IMR-90 (cell line): ENCODE data around the gene GUCY1B1. TPM values are rescaled to one million over a fixed set of nuclear protein-coding genes. Genes with fewer than 3 reads are reported as not detected.

Source experiments
- ATAC-seq: fragments of 200-7000 bp; cut with Tn5 transposase; 2 replicates; pipeline ENCODE4 v1.9.1; 2020; ENCODE audit warnings: low read depth, mild to moderate bottlenecking, moderate library complexity
- BruUV-seq: library from RNA; stranded (reverse); fragments of 400-500 nt; replicated peaks from 2 replicates; lab custom pipeline; 2021; lab: Mats Ljungman, UMichigan
- CTCF ChIA-PET: fragments of 300-600 bp; formaldehyde crosslinking; extraction: SDS; loops from one replicate; lab custom pipeline; 2021; ENCODE audit warnings: antibody characterized with exemption; lab: Yijun Ruan, JAX
- POLR2A ChIA-PET: fragments of 300-600 bp; sonication (Branson Sonifier 250); formaldehyde crosslinking; loops from one replicate; lab custom pipeline; 2022; ENCODE audit warnings: antibody characterized with exemption; ENCODE audit not compliant: unreplicated experiment; lab: Charles Lee
- DNase-seq: peaks from one replicate; pipeline ENCODE4 v3.0.0; 2013
- H2AFZ ChIP-seq: replicated peaks from 2 replicates; pipeline ENCODE3; 2013; ENCODE audit warnings: low read length, mild to moderate bottlenecking; ENCODE audit not compliant: poor library complexity
- H2AK5ac ChIP-seq: 2 replicates; pipeline ENCODE4 v1.6.1; 2013; ENCODE audit warnings: low read depth, low read length, inconsistent platforms
- H2AK9ac ChIP-seq: replicated peaks from 2 replicates; pipeline ENCODE3; 2013; ENCODE audit warnings: mild to moderate bottlenecking, low read depth, low read length, moderate library complexity; ENCODE audit not compliant: poor library complexity
- H2BK120ac ChIP-seq: 2 replicates; pipeline ENCODE4 v1.6.1; 2013; ENCODE audit warnings: low read depth, low read length, inconsistent platforms
- H2BK15ac ChIP-seq: 3 replicates; pipeline ENCODE4 v1.6.1; 2013; ENCODE audit warnings: low read depth, low read length, inconsistent platforms
- H2BK20ac ChIP-seq: 2 replicates; pipeline ENCODE4 v1.6.1; 2013; ENCODE audit warnings: low read depth, mild to moderate bottlenecking, inconsistent platforms, low read length, moderate library complexity
- H2BK5ac ChIP-seq: 2 replicates; pipeline ENCODE4 v1.6.1; 2013; ENCODE audit warnings: mild to moderate bottlenecking, low read depth, low read length, inconsistent platforms; ENCODE audit not compliant: poor library complexity, severe bottlenecking
- H3K14ac ChIP-seq: replicated peaks from 2 replicates; pipeline ENCODE4 v1.6.1; 2013; ENCODE audit warnings: low read depth, low read length, inconsistent platforms
- H3K18ac ChIP-seq: 2 replicates; pipeline ENCODE4 v1.6.1; 2013; ENCODE audit warnings: low read depth, low read length, control low read depth
- H3K23ac ChIP-seq: 2 replicates; pipeline ENCODE4 v1.6.1; 2013; ENCODE audit warnings: low read depth, low read length, inconsistent platforms
- H3K27ac ChIP-seq: 2 replicates; pipeline ENCODE4 v1.5.1; 2013; ENCODE audit warnings: mild to moderate bottlenecking, control low read depth, low read length; ENCODE audit not compliant: insufficient read depth
- H3K27me3 ChIP-seq: 2 replicates; pipeline ENCODE4 v1.6.1; 2013; ENCODE audit warnings: low read length; ENCODE audit not compliant: control insufficient read depth, insufficient read depth
- H3K36me3 ChIP-seq: 2 replicates; pipeline ENCODE4 v1.6.1; 2013; ENCODE audit warnings: low read length, mixed read lengths; ENCODE audit not compliant: control insufficient read depth, insufficient read depth
- H3K4ac ChIP-seq: 2 replicates; pipeline ENCODE4 v1.6.1; 2013; ENCODE audit warnings: low read depth, low read length, inconsistent platforms
- H3K4me1 ChIP-seq: 2 replicates; pipeline ENCODE4 v1.6.1; 2013; ENCODE audit warnings: low read length, mixed read lengths; ENCODE audit not compliant: control insufficient read depth, insufficient read depth
- H3K4me2 ChIP-seq: 2 replicates; pipeline ENCODE4 v1.6.1; 2013; ENCODE audit warnings: low read depth, mild to moderate bottlenecking, control low read depth, low read length, moderate library complexity
- H3K4me3 ChIP-seq: 2 replicates; pipeline ENCODE4 v1.5.1; 2013; ENCODE audit warnings: low read depth, mild to moderate bottlenecking, control low read depth, low read length, moderate library complexity; ENCODE audit not compliant: insufficient read depth
- H3K56ac ChIP-seq: 2 replicates; pipeline ENCODE4 v1.6.1; 2013; ENCODE audit warnings: low read length, inconsistent platforms; ENCODE audit not compliant: insufficient read depth; ENCODE audit errors: extremely low read depth
- H3K79me1 ChIP-seq, 2 experiments: 2 replicates each; pipeline ENCODE4 v1.6.1; 2013; ENCODE audit warnings: low read length in 2 of 2, inconsistent platforms in 1 of 2, low read depth in 1 of 2
- H3K9ac ChIP-seq: 2 replicates; pipeline ENCODE4 v1.6.1; 2013; ENCODE audit warnings: low read depth, low read length, control low read depth
- H3K9me1 ChIP-seq: 2 replicates; pipeline ENCODE4 v1.6.1; 2013; ENCODE audit warnings: low read length, inconsistent platforms; ENCODE audit not compliant: insufficient read depth
- H3K9me3 ChIP-seq: 2 replicates; pipeline ENCODE4 v1.6.1; 2013; ENCODE audit warnings: low read length; ENCODE audit not compliant: control insufficient read depth, insufficient read depth
- H4K20me1 ChIP-seq: 2 replicates; pipeline ENCODE4 v1.6.1; 2013; ENCODE audit warnings: low read length, inconsistent platforms; ENCODE audit not compliant: insufficient read depth
- H4K5ac ChIP-seq: 2 replicates; pipeline ENCODE4 v1.6.1; 2013; ENCODE audit warnings: mild to moderate bottlenecking, low read depth, low read length, control low read depth
- H4K8ac ChIP-seq, 2 experiments: 2 replicates each; pipeline ENCODE4 v1.6.1; 2013; ENCODE audit warnings: low read depth in 2 of 2, low read length in 2 of 2, control low read depth in 1 of 2, inconsistent platforms in 1 of 2
- H4K91ac ChIP-seq: 2 replicates; pipeline ENCODE4 v1.6.1; 2013; ENCODE audit warnings: low read depth, low read length, inconsistent platforms; ENCODE audit not compliant: insufficient read depth
- RAD21 ChIP-seq: IDR thresholded peaks from 2 replicates; pipeline ENCODE4 v1.6.1; 2012; ENCODE audit warnings: low read length, improper control_type of control experiment
- RCOR1 ChIP-seq: IDR thresholded peaks from 2 replicates; pipeline ENCODE4 v1.6.1; 2012; ENCODE audit warnings: mild to moderate bottlenecking, low read length, improper control_type of control experiment; ENCODE audit not compliant: insufficient replicate concordance
- WGBS, 2 experiments: methylation state at CpG; one replicate each; pipeline versions ENCODE4 v1.1.5 to v1.1.7; 2013; ENCODE audit warnings: missing lambda C conversion rate in 2 of 2; ENCODE audit not compliant: insufficient read length in 1 of 2; ENCODE audit errors: extremely low coverage in 2 of 2; 5-methylcytosine and 5-hydroxymethylcytosine counted together
- dilution Hi-C: fragments of 300-500 bp; cut with HindIII; formaldehyde crosslinking; loops from one replicate; pipeline ENCODE4 v1.14.3; 2018; ENCODE audit warnings: low sequenced_read_pairs; ENCODE audit not compliant: unreplicated experiment
- in situ Hi-C: fragments of 300-500 bp; cut with MboI; formaldehyde crosslinking; loops from 3 replicates; pipeline ENCODE4 v1.14.3; 2019; ENCODE audit warnings: low sequenced_read_pairs, inconsistent platforms, mixed read lengths
- intact Hi-C: fragments of 100-400 bp; cut with micrococcal nuclease; formaldehyde crosslinking; loops from 2 replicates; pipeline ENCODE4 v1.10.0; 2022
- polyA plus RNA-seq, 3 experiments: library from polyadenylated mRNA; depleted of rRNA; stranded (reverse); fragments of >200 nt; gene quantifications; 2 replicates each; pipeline ENCODE4 v1.2.3, GENCODE V29; 2012; ENCODE audit warnings: low replicate concordance in 1 of 3
- total RNA-seq: library from RNA; depleted of rRNA; stranded (reverse); fragments of >200 nt; gene quantifications from 2 replicates; pipeline ENCODE4 v1.2.3, GENCODE V29; 2012

GUCY1B1 gene
- total and polyA plus RNA-seq, 2 of the 4 experiments (the other 2 are of a cell fraction) = 2.9 to 3.8 TPM

DNA sequence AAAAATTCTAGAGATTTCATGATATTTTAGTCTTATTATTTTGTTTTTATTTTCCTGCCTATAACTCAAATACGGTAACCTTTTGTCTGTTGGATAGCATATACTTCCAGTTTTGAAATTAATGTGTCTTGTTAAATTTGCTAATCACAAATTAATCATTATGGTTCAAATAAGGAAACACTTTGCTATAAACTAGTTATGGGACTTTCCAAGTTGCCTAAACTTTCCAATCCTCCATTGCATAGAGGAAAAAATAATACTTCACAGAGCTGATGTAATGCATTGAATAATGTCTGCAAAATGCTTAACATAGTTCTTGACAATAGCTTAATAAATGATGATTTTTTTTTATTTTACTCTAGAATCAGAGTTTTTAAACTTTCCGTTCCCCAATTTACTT lies 4.7 kb downstream of the GUCY1B1 start:
- no peak overlapping the region for H3K4ac ChIP-seq
- no peaks in the 10 kb centered on the region for H3K79me1 ChIP-seq
- H2AK9ac ChIP-seq = no peak overlapping the region
- H3K56ac ChIP-seq = no peak overlapping the region
- H3K9me3 ChIP-seq = no peaks in the 10 kb centered on the region
- no TSS peak for BruUV-seq
- H3K27me3 ChIP-seq = no peaks in the 10 kb centered on the region
- dilution Hi-C loops = no loop called here
- H3K4me2 ChIP-seq = no peak overlapping the region
- no CpG with 5 or more reads among the region's 2 CpGs for WGBS, 2 experiments
- no peak overlapping the region for H3K23ac ChIP-seq
- H3K14ac ChIP-seq = no peak overlapping the region
- H3K9ac ChIP-seq = no peak overlapping the region
- no peak overlapping the region for H2BK20ac ChIP-seq
- no peak overlapping the region for H2AK5ac ChIP-seq
- intact Hi-C loops = no loop called here
- H3K18ac ChIP-seq = no peak overlapping the region
- H4K91ac ChIP-seq = no peak overlapping the region
- H2BK15ac ChIP-seq = no peak overlapping the region
- no peak overlapping the region for H4K8ac ChIP-seq
- H3K9me1 ChIP-seq = no peaks in the 10 kb centered on the region
- H2BK5ac ChIP-seq = no peak overlapping the region
- H4K20me1 ChIP-seq = no peaks in the 10 kb centered on the region
- no peak overlapping the region for H3K27ac ChIP-seq
- ChIA-PET CTCF (no interaction called here), POLR2A (no interaction called here)
- H3K36me3 ChIP-seq = no peaks in the 10 kb centered on the region; the same call in 1 of the 2 replicates
- no peak overlapping the region for H3K4me3 ChIP-seq
- H2AFZ ChIP-seq = no peak overlapping the region
- DNase-seq (no peak), ATAC-seq (no peak)
- H2BK120ac ChIP-seq = no peak overlapping the region
- H4K5ac ChIP-seq = no peak overlapping the region
- in situ Hi-C loops = no loop called here
- no peak for TF ChIP-seq RAD21
- TF ChIP-seq RCOR1 = no peak
- H3K4me1 ChIP-seq = peaks cover 5% of the 10 kb centered on the region; the same call in 1 of the 2 replicates
